HepG2 (cell line): ENCODE results near the gene RASSF4. TPM values are rescaled to one million over a fixed set of nuclear protein-coding genes. Genes with fewer than 3 reads are reported as not detected.

ENCODE experiments used
- AGO2 ChIP-seq: fragments of 200-400 bp; formaldehyde crosslinking; optimal IDR thresholded peaks from 2 replicates; pipeline ENCODE3; 2017; ENCODE audit warnings: mild to moderate bottlenecking, low read depth, low read length, moderate library complexity
- DRAP1 ChIP-seq: IDR thresholded peaks from 2 replicates; pipeline ENCODE4 v1.6.1; 2016; ENCODE audit warnings: missing genetic modification reagents, missing compliant biosample characterization
- EEA1 ChIP-seq: sonication (generic); formaldehyde crosslinking; IDR thresholded peaks from 2 replicates; pipeline ENCODE4 v1.5.1; 2020; ENCODE audit warnings: mild to moderate bottlenecking, missing genetic modification reagents, borderline replicate concordance
- MBD4 ChIP-seq: IDR thresholded peaks from 2 replicates; pipeline ENCODE4 v1.6.1; 2012; ENCODE audit warnings: low read length, inconsistent platforms, borderline replicate concordance
- NFKB2 ChIP-seq: sonication (generic); formaldehyde crosslinking; IDR thresholded peaks from 2 replicates; pipeline ENCODE4 v1.4.0; 2020; ENCODE audit warnings: missing genetic modification reagents, borderline replicate concordance
- SALL2 ChIP-seq: sonication (generic); formaldehyde crosslinking; IDR thresholded peaks from 2 replicates; pipeline ENCODE4 v1.8.1; 2023; ENCODE audit warnings: mild to moderate bottlenecking, missing genetic modification reagents, inconsistent platforms
- SOX13 ChIP-seq, 3 experiments: fragments of 450-650 bp in 1 of 3; sonication (generic) in 1 of 3; formaldehyde crosslinking in 1 of 3; IDR thresholded peaks in 2 of 3; conservative IDR thresholded peaks in 1 of 3; 2 replicates each; pipeline versions ENCODE4 v1.5.0 to v1.6.1; 2016 to 2020; ENCODE audit warnings: antibody characterized with exemption in 1 of 3, mild to moderate bottlenecking in 1 of 3, missing compliant biosample characterization in 1 of 3, missing genetic modification reagents in 1 of 3, moderate library complexity in 1 of 3
- SRSF1 ChIP-seq: fragments of 200-400 bp; formaldehyde crosslinking; optimal IDR thresholded peaks from 2 replicates; pipeline ENCODE3; 2017; ENCODE audit warnings: mild to moderate bottlenecking, low read depth, low read length, moderate library complexity
- STAT6 ChIP-seq: sonication (generic); formaldehyde crosslinking; IDR thresholded peaks from 2 replicates; pipeline ENCODE4 v1.4.0; 2020; ENCODE audit warnings: missing genetic modification reagents, mild to moderate bottlenecking, borderline replicate concordance
- TOE1 ChIP-seq: sonication (generic); formaldehyde crosslinking; IDR thresholded peaks from 2 replicates; pipeline ENCODE4 v1.4.0; 2020; ENCODE audit warnings: mild to moderate bottlenecking, missing genetic modification reagents
- ZFP1 ChIP-seq: IDR thresholded peaks from 2 replicates; pipeline ENCODE4 v1.6.1; 2016
- polyA plus RNA-seq, 8 experiments: library from polyadenylated mRNA; depleted of rRNA in 3 of 8; stranded (reverse) in 7 of 8; unstranded in 1 of 8; fragments of >200 nt; fragmentation: Illumina TruSeq in 4 of 8; extraction: Trizol in 4 of 8; gene quantifications; 2 replicates each; pipeline versions ENCODE4 v1.2.1 to v1.2.3, GENCODE V29; 2011 to 2016; ENCODE audit warnings: low read depth in 4 of 8, missing spikeins in 1 of 8, mixed read lengths in 1 of 8; ENCODE audit not compliant: insufficient read depth in 1 of 8
- total RNA-seq, 5 experiments: library from RNA; depleted of rRNA; stranded (reverse); fragments of >200 nt; fragmentation: Illumina TruSeq; extraction: Trizol; gene quantifications; 2 replicates each; pipeline ENCODE4 v1.2.3, GENCODE V29; 2016; ENCODE audit warnings: low read depth in 1 of 5
- TF ChIP-seq, protein P1 (sequence below): sonication (generic); formaldehyde crosslinking; IDR thresholded peaks from 2 replicates; pipeline ENCODE4 v1.4.0; 2020; ENCODE audit warnings: missing genetic modification reagents
- TF ChIP-seq, protein P2 (sequence below): IDR thresholded peaks from 2 replicates; pipeline ENCODE4 v1.6.1; 2016; ENCODE audit warnings: missing compliant biosample characterization, missing genetic modification reagents, borderline replicate concordance
- TF ChIP-seq, protein P3 (sequence below): sonication (generic); formaldehyde crosslinking; conservative IDR thresholded peaks from 2 replicates; pipeline ENCODE4 v1.4.0; 2020; ENCODE audit warnings: missing genetic modification reagents
- TF ChIP-seq, protein P4 (sequence below): sonication (generic); formaldehyde crosslinking; IDR thresholded peaks from 2 replicates; pipeline ENCODE4 v1.8.0; 2022; ENCODE audit warnings: missing genetic modification reagents, low read depth, mild to moderate bottlenecking, borderline replicate concordance

Gene RASSF4
- total and polyA plus RNA-seq, 2 of the 13 experiments (the other 11 are each of a cell fraction or from before 2014, with no cell fraction given) = 34.0 to 51.7 TPM

DNA sequence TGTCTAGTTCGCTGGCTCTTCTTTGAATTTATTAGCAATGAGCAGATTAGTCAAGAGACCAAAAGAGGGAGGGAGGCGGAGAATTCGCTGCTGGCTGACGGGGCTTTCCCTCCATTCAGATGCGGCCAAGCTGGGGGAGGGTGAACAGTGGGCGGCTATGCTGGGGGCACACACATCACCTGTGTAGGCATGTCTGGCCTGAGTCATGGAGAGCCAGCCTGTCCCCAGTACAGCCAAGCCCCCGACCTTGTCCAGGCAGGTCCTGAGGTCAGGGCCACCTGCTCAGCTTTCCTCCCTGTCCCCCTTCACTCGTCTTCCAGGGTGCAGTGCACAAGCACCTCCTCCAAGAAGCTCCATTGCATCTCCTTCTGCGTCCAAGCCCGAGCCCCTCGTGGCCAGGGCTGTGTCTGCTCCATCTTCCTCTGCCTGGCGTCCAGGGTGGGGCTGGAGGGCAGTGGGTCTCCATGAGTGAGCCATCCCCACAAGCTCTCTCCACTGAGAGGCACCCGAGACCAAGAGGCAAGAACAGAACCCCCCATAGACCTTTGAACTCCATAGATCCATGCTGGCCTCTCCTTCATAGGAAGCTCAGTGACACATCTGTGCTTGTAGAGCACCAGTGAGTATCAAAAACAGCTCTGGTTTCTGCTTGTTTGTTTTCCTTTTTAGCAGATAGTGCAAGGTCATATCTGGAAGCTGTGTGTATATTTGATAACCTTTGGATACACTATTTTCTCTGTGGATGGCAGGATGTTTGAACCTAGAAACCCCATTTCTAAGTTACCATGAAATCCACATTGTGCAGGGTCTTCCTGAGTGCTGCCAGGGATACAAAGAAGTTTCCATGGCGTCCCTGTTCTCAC lies 20.9 kb downstream of the RASSF4 start (continued):
- TF ChIP-seq, protein P1, sequence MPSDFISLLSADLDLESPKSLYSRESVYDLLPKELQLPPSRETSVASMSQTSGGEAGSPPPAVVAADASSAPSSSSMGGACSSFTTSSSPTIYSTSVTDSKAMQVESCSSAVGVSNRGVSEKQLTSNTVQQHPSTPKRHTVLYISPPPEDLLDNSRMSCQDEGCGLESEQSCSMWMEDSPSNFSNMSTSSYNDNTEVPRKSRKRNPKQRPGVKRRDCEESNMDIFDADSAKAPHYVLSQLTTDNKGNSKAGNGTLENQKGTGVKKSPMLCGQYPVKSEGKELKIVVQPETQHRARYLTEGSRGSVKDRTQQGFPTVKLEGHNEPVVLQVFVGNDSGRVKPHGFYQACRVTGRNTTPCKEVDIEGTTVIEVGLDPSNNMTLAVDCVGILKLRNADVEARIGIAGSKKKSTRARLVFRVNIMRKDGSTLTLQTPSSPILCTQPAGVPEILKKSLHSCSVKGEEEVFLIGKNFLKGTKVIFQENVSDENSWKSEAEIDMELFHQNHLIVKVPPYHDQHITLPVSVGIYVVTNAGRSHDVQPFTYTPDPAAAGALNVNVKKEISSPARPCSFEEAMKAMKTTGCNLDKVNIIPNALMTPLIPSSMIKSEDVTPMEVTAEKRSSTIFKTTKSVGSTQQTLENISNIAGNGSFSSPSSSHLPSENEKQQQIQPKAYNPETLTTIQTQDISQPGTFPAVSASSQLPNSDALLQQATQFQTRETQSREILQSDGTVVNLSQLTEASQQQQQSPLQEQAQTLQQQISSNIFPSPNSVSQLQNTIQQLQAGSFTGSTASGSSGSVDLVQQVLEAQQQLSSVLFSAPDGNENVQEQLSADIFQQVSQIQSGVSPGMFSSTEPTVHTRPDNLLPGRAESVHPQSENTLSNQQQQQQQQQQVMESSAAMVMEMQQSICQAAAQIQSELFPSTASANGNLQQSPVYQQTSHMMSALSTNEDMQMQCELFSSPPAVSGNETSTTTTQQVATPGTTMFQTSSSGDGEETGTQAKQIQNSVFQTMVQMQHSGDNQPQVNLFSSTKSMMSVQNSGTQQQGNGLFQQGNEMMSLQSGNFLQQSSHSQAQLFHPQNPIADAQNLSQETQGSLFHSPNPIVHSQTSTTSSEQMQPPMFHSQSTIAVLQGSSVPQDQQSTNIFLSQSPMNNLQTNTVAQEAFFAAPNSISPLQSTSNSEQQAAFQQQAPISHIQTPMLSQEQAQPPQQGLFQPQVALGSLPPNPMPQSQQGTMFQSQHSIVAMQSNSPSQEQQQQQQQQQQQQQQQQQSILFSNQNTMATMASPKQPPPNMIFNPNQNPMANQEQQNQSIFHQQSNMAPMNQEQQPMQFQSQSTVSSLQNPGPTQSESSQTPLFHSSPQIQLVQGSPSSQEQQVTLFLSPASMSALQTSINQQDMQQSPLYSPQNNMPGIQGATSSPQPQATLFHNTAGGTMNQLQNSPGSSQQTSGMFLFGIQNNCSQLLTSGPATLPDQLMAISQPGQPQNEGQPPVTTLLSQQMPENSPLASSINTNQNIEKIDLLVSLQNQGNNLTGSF (CRISPR knock-in tag) = no peak
- TF ChIP-seq DRAP1 (CRISPR knock-in tag) = peak; percentile 56; the same call in 1 of the 2 replicates
- peak; percentile 18 for TF ChIP-seq SRSF1
- TF ChIP-seq, protein P2, sequence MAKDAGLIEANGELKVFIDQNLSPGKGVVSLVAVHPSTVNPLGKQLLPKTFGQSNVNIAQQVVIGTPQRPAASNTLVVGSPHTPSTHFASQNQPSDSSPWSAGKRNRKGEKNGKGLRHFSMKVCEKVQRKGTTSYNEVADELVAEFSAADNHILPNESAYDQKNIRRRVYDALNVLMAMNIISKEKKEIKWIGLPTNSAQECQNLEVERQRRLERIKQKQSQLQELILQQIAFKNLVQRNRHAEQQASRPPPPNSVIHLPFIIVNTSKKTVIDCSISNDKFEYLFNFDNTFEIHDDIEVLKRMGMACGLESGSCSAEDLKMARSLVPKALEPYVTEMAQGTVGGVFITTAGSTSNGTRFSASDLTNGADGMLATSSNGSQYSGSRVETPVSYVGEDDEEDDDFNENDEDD (CRISPR knock-in tag) = no peak
- no peak for TF ChIP-seq SALL2 (CRISPR knock-in tag)
- TF ChIP-seq, protein P3, sequence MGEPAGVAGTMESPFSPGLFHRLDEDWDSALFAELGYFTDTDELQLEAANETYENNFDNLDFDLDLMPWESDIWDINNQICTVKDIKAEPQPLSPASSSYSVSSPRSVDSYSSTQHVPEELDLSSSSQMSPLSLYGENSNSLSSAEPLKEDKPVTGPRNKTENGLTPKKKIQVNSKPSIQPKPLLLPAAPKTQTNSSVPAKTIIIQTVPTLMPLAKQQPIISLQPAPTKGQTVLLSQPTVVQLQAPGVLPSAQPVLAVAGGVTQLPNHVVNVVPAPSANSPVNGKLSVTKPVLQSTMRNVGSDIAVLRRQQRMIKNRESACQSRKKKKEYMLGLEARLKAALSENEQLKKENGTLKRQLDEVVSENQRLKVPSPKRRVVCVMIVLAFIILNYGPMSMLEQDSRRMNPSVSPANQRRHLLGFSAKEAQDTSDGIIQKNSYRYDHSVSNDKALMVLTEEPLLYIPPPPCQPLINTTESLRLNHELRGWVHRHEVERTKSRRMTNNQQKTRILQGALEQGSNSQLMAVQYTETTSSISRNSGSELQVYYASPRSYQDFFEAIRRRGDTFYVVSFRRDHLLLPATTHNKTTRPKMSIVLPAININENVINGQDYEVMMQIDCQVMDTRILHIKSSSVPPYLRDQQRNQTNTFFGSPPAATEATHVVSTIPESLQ (CRISPR knock-in tag) = no peak
- no peak for TF ChIP-seq TOE1
- TF ChIP-seq, protein P4, sequence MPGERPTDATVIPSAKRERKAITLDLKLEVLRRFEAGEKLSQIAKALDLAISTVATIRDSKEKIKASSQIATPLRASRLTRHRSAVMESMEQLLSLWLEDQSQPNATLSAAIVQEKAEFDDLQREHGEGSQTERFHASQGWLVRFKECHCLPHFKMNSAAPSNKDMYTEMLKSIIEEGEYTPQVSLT = no peak
- no peak for TF ChIP-seq SOX13 (IDR thresholded peaks at IDR 0.05)
- TF ChIP-seq SOX13 (CRISPR knock-in tag; conservative IDR thresholded peaks at IDR 0.05 in 1 of 2, IDR thresholded peaks at IDR 0.05 in 1 of 2) = peak in 1 of 2 experiments; percentile 85; a peak in 2 of 4 replicates
- TF ChIP-seq NFKB2 (CRISPR knock-in tag) = peak; percentile 27; the same call in 1 of the 2 replicates
- 0 out of 2 replicates have a peak, but pooled peaks have one; percentile 39 for TF ChIP-seq ZFP1
- no peak for TF ChIP-seq EEA1 (CRISPR knock-in tag)
- no peak; the same call in 1 of the 2 replicates for TF ChIP-seq MBD4
- no peak for TF ChIP-seq STAT6
- no peak for TF ChIP-seq AGO2
